Cardiac muscle cell (in vitro differentiated cells and primary cell): Measurements from ENCODE around the gene TMEM131. TPM values are rescaled to one million over a fixed set of nuclear protein-coding genes. Genes with fewer than 3 reads are reported as not detected.

Experiments
- DNase-seq, 2 donors: peaks; one replicate each; pipeline versions ENCODE4 v3.0.0 to v3.0.0-alpha.2; 2010 to 2017; ENCODE audit warnings: low read depth in 1 of 2, low spot score in 1 of 2
- H3K27ac ChIP-seq: fragments of 200-600 bp; sonication (generic); 2 replicates; pipeline ENCODE4 v1.5.1; 2016
- H3K27me3 ChIP-seq: fragments of 200-600 bp; sonication (generic); 2 replicates; pipeline ENCODE4 v1.6.0; 2016; ENCODE audit warnings: control low read depth
- H3K36me3 ChIP-seq: fragments of 200-600 bp; sonication (generic); 2 replicates; pipeline ENCODE4 v1.5.1; 2016; ENCODE audit warnings: control low read depth
- H3K4me1 ChIP-seq: fragments of 200-600 bp; sonication (generic); 2 replicates; pipeline ENCODE4 v1.8.1; 2017; ENCODE audit warnings: low read depth, mild to moderate bottlenecking, mixed run types
- H3K4me3 ChIP-seq: fragments of 200-600 bp; sonication (generic); 2 replicates; pipeline ENCODE4 v1.5.1; 2016; ENCODE audit warnings: mild to moderate bottlenecking
- H3K9me3 ChIP-seq: fragments of 200-600 bp; sonication (generic); 2 replicates; pipeline ENCODE4 v1.5.1; 2017; ENCODE audit warnings: low read depth, mild to moderate bottlenecking, control low read depth
- CTCF ChIP-seq: IDR thresholded peaks from 2 replicates; pipeline ENCODE4 v1.5.1; 2012; ENCODE audit warnings: low read depth, mild to moderate bottlenecking, low read length
- polyA plus RNA-seq: library from polyadenylated mRNA; unstranded; fragments of >200 nt; fragmentation: Nextera tagmentation; extraction: Ambion mirVana; gene quantifications from 2 replicates; pipeline ENCODE4 v1.2.1, GENCODE V29; 2016
- total RNA-seq: library from RNA; depleted of rRNA; stranded (reverse); fragments of >200 nt; gene quantifications from 2 replicates; pipeline ENCODE4 v1.2.3, GENCODE V29; 2016

TMEM131 gene
- total and polyA plus RNA-seq, 2 experiments from 2014 or later = 16.3 to 19.1 TPM

- no peak for DNase-seq
- Histone ChIP-seq H3K9me3 (no peaks in the 10 kb centered on the region), H3K4me3 (no peak overlapping the region), H3K27ac (peak overlapping the region; percentile 72), H3K27me3 (no peaks in the 10 kb centered on the region), H3K36me3 (no peaks in the 10 kb centered on the region), H3K4me1 (peaks cover 20% of the 10 kb centered on the region)
- TF ChIP-seq CTCF = no peak
These were observed 12.6 kb downstream of the TMEM131 start for GRCh38 chr2:97983134-97983533.

- Histone ChIP-seq H3K36me3 (no peaks in the 10 kb centered on the region), H3K9me3 (no peaks in the 10 kb centered on the region), H3K4me3 (no peak overlapping the region), H3K4me1 (peaks cover 20% of the 10 kb centered on the region), H3K27me3 (no peaks in the 10 kb centered on the region), H3K27ac (peak overlapping the region; percentile 72)
- no peak for TF ChIP-seq CTCF
- no peak for DNase-seq
These were observed 13.1 kb downstream of the TMEM131 start for GRCh38 chr2:97982621-97983020.

- Histone ChIP-seq H3K27ac (no peak overlapping the region), H3K4me1 (peaks cover 20% of the 10 kb centered on the region), H3K9me3 (no peaks in the 10 kb centered on the region), H3K27me3 (no peaks in the 10 kb centered on the region), H3K4me3 (no peak overlapping the region), H3K36me3 (no peaks in the 10 kb centered on the region)
- no peak for DNase-seq
- no peak for TF ChIP-seq CTCF
These were observed 13.8 kb downstream of the TMEM131 start for GRCh38 chr2:97981961-97982360.

- Histone ChIP-seq H3K27me3 (no peaks in the 10 kb centered on the region), H3K27ac (no peak overlapping the region), H3K36me3 (no peaks in the 10 kb centered on the region), H3K9me3 (no peaks in the 10 kb centered on the region), H3K4me3 (no peak overlapping the region), H3K4me1 (peaks cover 20% of the 10 kb centered on the region)
- no peak for DNase-seq
- TF ChIP-seq CTCF = no peak
These were observed 15.8 kb downstream of the TMEM131 start for GRCh38 chr2:97979904-97980303.

- no peak for DNase-seq
- Histone ChIP-seq H3K36me3 (no peaks in the 10 kb centered on the region), H3K27ac (no peak overlapping the region), H3K4me3 (no peak overlapping the region), H3K4me1 (peaks cover 10% of the 10 kb centered on the region), H3K27me3 (no peaks in the 10 kb centered on the region), H3K9me3 (no peaks in the 10 kb centered on the region)
- no peak for TF ChIP-seq CTCF
These were observed 21.3 kb downstream of the TMEM131 start for GRCh38 chr2:97974471-97974870.
